HG02763 (cell line): ENCODE measurements around the gene MT1X.
"Not testable (repeated sequence)": the region's sequence is repeated elsewhere in the genome, so short reads cannot be mapped to it uniquely, and the experiment has no call there.

Experiments used
- ATAC-seq: cut with Tn5 transposase; IDR thresholded peaks from one replicate; pipeline ENCODE4 v1.9.1; 2021; ENCODE audit warnings: mild to moderate bottlenecking, moderate library complexity; ENCODE audit not compliant: unreplicated experiment

MT1X gene

DNA sequence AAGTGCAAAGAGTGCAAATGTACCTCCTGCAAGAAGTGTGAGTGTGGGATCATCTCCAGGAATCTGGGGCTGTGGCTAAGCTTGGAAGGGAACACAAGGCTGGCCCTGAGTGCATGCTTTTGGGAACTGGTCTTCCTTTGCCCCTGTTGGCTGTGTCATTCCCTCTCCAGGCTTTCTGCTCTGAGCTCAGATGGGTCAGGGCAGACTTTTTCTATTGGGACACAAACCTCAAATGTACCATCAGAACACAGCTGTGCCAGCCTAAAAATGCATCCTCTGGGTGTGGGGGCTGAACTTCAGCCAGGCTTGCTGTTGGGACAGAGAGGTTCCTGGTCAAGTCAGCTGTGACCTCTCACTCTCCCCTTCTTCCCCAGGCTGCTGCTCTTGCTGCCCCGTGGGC lies 29.7 kb upstream of the MT1X start:
- no peak for ATAC-seq

DNA sequence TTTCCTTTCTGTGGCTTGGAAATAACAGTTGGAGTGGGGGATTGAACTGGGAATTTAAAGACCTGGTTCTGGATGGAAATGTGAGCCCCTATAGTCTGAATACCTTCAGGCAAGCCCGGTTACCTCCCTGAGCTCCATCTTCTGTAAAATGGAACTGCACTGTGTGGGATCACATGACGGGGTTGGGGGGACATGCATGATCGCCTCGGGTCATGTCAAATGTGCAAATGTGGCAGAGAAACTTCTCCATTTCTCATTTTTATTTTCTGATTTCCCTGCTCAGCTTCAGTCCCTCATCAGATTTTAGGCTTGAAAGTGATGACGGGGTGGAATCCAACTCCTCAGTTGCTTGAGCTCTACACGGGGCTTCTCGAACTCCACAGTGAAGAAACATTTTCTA lies 29.1 kb upstream of the MT1X start:
- ATAC-seq = no peak

DNA sequence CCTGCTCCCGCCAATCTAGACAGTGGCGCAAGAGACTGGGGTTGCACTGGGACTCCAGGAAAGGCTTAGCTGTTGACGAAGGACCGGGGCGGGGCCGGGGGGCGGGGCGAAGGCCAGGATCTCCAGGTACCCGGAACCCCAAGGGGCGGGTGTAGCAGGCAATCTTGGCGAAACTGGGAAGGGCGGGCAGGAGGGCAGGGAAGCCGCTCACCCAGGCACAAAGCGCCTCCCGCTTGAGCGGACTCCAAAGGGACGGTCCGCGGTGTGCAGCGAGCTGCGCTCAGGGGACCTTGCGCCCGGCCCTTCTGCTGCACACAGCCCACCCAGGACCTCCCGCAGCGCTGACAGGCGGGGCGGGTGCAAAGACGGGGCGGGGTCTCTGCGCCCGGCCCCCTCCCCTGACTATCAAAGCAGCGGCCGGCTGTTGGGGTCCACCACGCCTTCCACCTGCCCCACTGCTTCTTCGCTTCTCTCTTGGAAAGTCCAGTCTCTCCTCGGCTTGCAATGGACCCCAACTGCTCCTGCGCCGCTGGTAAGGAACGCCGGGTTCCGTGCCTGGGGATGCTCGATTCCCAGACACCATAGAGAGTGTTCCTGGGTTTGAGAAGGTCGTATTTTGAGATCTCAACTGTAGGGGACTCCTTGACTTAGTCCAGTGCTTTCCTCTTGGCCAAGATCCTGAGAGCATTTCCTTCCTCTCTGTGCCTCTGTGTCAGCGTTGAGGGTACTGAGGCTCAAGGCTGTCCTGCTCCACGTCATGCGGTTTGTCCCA lies 24.5 kb upstream of the MT1X start, which contains the start of gene MT1F:
Gene MT1F, plus strand, starts transcription at position 405 of the 772 bp plus-strand sequence. Its CDS starts 100 bp downstream, at position 505.
- no peak for ATAC-seq

- ATAC-seq = no peak
Observed at GRCh38 chr16:56658327-56658875, 23.9 kb upstream of the MT1X start.

- no peak for ATAC-seq
Observed at GRCh38 chr16:56662357-56663354, 19.6 kb upstream of the MT1X start.

DNA sequence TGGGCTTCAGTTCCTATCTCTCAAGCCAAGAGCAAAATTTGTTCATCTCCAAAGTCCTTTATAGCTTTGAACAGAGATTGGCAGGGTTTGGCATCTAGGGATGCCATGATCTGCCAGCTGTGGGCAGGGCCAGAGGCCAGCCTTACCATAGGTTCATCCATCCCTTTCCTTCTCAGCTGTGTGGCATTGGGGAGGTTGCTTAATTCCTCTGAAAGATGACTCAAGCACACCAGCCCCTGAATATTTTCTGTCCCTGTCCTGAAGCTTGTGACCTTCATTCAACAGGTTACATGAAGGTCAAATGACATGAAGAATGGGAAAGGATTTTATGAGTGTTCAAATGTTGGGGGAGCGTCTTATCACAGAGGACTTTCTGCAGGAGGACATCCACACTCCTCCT lies 17.8 kb upstream of the MT1X start:
- ATAC-seq = no peak

- not testable (repeated sequence) for ATAC-seq
Observed at GRCh38 chr16:56665286-56666261, 16.7 kb upstream of the MT1X start.

DNA sequence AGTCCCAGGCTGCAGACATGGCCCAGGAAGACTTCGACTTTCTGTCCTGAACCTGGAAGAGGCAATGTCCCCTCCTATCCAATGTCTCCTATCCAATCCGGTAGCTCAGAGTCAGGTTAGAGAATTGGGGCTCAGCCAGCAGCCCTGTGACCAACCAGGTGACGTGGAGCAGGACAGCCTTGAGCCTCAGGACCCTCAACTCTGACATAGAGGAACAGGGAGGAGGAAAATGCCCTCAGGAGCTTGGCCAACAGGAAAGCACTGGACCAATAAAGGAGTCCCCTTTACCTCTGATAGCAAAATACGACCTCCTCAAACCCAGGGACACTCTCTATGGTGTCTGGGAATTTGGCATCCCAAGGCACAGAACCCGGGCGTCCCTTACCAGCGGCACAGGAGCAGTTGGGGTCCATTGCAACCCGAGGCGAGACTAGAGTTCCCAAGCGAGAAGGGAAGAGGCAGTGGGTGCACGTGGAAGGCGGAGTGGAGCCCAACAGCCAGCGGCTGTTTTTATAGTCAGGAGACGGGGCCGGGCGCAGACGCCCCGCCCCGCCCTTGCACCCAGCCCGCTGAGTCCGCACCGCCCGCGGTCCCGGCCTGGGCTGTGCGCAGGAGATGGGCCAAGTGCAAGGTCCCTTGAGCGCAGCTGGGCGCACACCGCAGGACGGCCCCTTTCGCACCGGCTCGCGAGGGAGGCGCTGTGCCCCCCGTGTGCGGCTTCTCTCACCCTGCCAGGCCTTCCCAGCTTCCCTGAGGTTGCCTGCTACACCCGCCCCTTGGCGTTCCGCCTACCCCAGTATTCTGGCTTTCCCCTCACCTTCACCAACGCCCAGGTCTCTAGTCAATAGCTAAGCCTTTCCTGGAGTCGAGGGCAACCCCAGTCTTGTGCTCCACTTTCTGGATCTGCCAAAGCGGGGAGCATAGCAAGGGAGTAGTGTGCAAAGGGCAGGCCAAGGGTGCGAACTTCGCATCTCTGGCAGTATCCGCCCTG lies 14.4 kb upstream of the MT1X start, which contains the start of gene MT1G:
Gene MT1G, minus strand, starts transcription at position 485 of the 991 bp plus-strand sequence. Its CDS starts 72 bp downstream, at position 413.
- no peak for ATAC-seq

GRCh38 chr16:56669005-56669839 lies 13.0 kb upstream of the MT1X start, which contains the start of gene MT1H:
MT1H (plus strand) TSS chr16:56669814; CDS start chr16:56669885, 71 bp downstream.
- ATAC-seq = no peak

GRCh38 chr16:56669840-56670619 lies 12.2 kb upstream of the MT1X start:
- ATAC-seq = no peak

- ATAC-seq = no peak
Observed at GRCh38 chr16:56670620-56670934, 11.7 kb upstream of the MT1X start.

DNA sequence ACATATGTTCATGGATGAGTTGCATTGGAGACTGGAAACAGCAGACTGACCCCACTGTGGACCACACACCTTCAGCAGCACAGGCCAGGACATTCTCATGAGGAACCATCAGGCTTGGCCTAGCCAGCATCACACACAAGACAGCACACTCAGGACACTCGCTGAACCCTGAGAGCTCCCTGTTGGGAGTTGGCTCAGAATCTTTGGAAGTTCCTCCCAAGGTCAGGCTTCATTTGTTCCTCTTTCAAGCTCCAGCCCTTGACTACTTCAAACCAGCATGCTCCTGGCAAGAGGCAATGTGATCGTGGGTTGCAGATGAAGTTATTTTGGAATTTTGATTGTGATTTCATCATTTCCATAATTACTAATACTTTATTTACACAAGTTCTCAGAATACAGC lies 10.6 kb upstream of the MT1X start:
- ATAC-seq = not testable (repeated sequence)

GRCh38 chr16:56672171-56672570 lies 10.1 kb upstream of the MT1X start:
- not testable (repeated sequence) for ATAC-seq

GRCh38 chr16:56672761-56673536 lies 9.3 kb upstream of the MT1X start:
- no peak for ATAC-seq

DNA sequence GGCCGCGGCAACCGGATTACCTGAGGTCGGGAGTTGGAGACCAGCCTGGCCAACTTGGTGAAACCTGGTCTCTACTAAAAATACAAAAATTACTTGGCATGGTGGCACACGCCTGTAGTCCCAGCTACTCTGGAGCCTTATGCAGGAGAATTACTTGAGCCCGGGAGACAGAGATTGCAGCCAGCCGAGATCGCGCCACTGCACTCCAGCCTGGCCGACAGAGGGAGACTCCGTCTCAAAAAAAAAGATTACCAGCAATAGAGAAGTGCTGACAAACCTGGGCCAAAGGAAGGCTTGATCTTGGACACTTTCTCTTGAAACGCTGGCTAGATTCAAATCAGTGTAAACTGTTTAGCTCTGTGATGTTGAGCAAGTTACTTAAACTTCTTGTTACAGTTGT lies 8.3 kb upstream of the MT1X start:
- no peak for ATAC-seq

DNA sequence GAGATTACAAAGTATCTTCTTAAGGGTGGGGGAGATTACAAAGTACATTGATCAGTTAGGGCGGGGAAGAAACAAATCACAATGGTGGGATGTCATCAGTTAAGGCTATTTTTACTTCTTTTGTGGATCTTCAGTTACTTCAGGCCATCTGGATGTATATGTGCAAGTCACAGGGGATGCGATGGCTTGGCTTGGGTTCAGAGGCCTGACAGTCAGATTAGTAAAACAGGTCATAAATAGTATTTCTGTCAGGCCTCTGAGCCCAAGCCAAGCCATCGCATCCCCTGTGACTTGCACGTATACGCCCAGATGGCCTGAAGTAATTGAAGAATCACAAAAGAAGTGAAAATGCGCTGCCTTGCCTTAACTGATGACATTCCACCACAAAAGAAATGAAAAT lies 7.7 kb upstream of the MT1X start:
- not testable (repeated sequence) for ATAC-seq
